Activated CD4-positive, alpha-beta T cell treated with anti-CD3 and anti-CD28 coated beads for 36 hours (primary cell): ENCODE measurements around the gene ZBTB40. TPM values are rescaled to one million over a fixed set of nuclear protein-coding genes. Genes with fewer than 3 reads are reported as not detected.

ENCODE experiments used
- ATAC-seq: fragments of 200-7000 bp; cut with Tn5 transposase; one replicate; pipeline ENCODE4 v1.10.0; 2021; ENCODE audit warnings: mild to moderate bottlenecking, moderate library complexity
- CTCF ChIA-PET: fragments of 350-600 bp; sonication (Branson Sonifier 250); formaldehyde crosslinking; loops from one replicate; lab custom pipeline; 2021; ENCODE audit warnings: antibody characterized with exemption; lab: Charles Lee
- POLR2A ChIA-PET: fragments of 350-600 bp; sonication (Branson Sonifier 250); formaldehyde crosslinking; loops from one replicate; lab custom pipeline; 2021; ENCODE audit warnings: antibody characterized with exemption, inconsistent platforms; lab: Charles Lee
- DNase-seq: peaks from one replicate; pipeline ENCODE4 v3.0.0-alpha.2; 2020
- H3K27ac Mint-ChIP-seq: one replicate; pipeline ENCODE4 v1.8.0; 2021; ENCODE audit warnings: mixed read lengths
- H3K27me3 Mint-ChIP-seq: one replicate; pipeline ENCODE4 v1.8.0; 2021; ENCODE audit warnings: mixed read lengths
- H3K36me3 Mint-ChIP-seq: one replicate; pipeline ENCODE4 v1.8.0; 2021; ENCODE audit warnings: low read depth, mixed read lengths
- H3K4me1 Mint-ChIP-seq: one replicate; pipeline ENCODE4 v1.8.0; 2021; ENCODE audit warnings: mixed read lengths
- H3K4me3 Mint-ChIP-seq: one replicate; pipeline ENCODE4 v1.8.0; 2021; ENCODE audit warnings: mild to moderate bottlenecking, moderate library complexity, mixed read lengths
- H3K9me3 Mint-ChIP-seq: one replicate; pipeline ENCODE4 v1.8.0; 2021; ENCODE audit warnings: low read depth, mixed read lengths
- intact Hi-C, 2 experiments: fragments of 100-400 bp; cut with DNase I in 1 of 2; cut with micrococcal nuclease in 1 of 2; formaldehyde crosslinking; loops; one replicate each; pipeline versions ENCODE4 v1.14.2 to v1.15.1; 2022 to 2024; cut with DNase I, micrococcal nuclease
- total RNA-seq, 2 experiments: library from RNA; stranded (reverse); gene quantifications; one replicate each; pipeline ENCODE4 v1.2.3, GENCODE V29; 2021

ZBTB40 gene
- total RNA-seq, 2 experiments from 2014 or later: 12.7 to 13.5 TPM

- CTCF ChIA-PET: no interaction called here
- ATAC-seq (no peak), DNase-seq (no peak)
- Mint-ChIP-seq H3K36me3 (no peaks in the 10 kb centered on the region), H3K27ac (no peak overlapping the region), H3K9me3 (no peaks in the 10 kb centered on the region), H3K27me3 (peaks cover 18% of the 10 kb centered on the region), H3K4me1 (no peaks in the 10 kb centered on the region), H3K4me3 (no peak overlapping the region)
- intact Hi-C loops: no loop called here
- POLR2A ChIA-PET: no interaction called here
These were observed 95.7 kb downstream of the ZBTB40 start for GRCh38 chr1:22547186-22547817.

DNA sequence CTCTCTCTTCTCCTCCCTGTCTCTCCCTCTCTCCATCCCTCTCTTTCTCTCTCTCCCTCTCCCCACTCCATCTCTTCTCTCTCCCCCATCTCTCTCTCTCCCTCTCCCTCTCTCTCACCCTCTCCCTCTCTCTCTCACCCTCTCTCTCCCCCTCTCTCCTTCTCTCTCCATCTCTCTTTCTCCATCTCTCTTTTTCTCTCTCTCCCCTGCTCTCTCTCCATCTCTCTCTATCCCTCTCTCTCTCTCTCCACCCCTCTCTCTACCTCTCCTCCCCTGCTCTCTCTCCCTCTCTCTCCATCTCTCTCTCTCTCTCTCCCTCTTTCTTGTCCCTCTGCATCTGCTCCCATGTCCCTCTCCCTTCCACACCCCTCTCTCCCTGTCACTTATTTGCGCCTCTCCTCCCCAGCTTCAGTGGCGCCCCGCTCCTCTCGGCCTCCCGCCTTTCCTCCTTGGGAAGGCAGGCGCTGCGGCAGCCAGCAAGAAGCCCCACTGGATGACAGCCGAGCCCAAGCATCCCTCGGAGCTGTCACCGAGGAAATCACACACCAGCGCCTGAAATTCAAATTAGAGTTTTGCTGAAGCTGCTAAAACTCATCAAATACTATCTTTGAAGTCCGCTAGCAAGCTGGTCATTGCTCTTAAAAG, 96.3 kb downstream of the ZBTB40 start:
- H3K4me3 Mint-ChIP-seq: no peak overlapping the region
- no peaks in the 10 kb centered on the region for H3K4me1 Mint-ChIP-seq
- H3K27me3 Mint-ChIP-seq: peaks cover 23% of the 10 kb centered on the region
- no peaks in the 10 kb centered on the region for H3K36me3 Mint-ChIP-seq
- H3K9me3 Mint-ChIP-seq: no peaks in the 10 kb centered on the region
- ChIA-PET POLR2A (no interaction called here), CTCF (no interaction called here)
- H3K27ac Mint-ChIP-seq: no peak overlapping the region
- DNase-seq: no peak
- no peak for ATAC-seq
- intact Hi-C loops: no loop called here

GRCh38 chr1:22550021-22550420, 98.4 kb downstream of the ZBTB40 start:
- Mint-ChIP-seq H3K4me1 (no peaks in the 10 kb centered on the region), H3K27me3 (peaks cover 29% of the 10 kb centered on the region), H3K4me3 (no peak overlapping the region), H3K36me3 (no peaks in the 10 kb centered on the region), H3K9me3 (no peaks in the 10 kb centered on the region), H3K27ac (no peak overlapping the region)
- ATAC-seq (no peak), DNase-seq (no peak)
- ChIA-PET CTCF (interaction anchor here (0.7 kb wide), 1 partner anchor 125 kb away, joined by 4 read pairs; no protein-coding TSS in a partner anchor), POLR2A (interaction anchor here (0.6 kb wide), 1 partner anchor 431 kb away, joined by 4 read pairs; no protein-coding TSS in a partner anchor)
- intact Hi-C loops: no loop called here

GRCh38 chr1:22551591-22551990, 99.9 kb downstream of the ZBTB40 start:
- no peak for DNase-seq
- Mint-ChIP-seq H3K4me1 (no peaks in the 10 kb centered on the region), H3K4me3 (no peak overlapping the region), H3K27me3 (peaks cover 37% of the 10 kb centered on the region), H3K9me3 (no peaks in the 10 kb centered on the region), H3K27ac (no peak overlapping the region), H3K36me3 (no peaks in the 10 kb centered on the region)
- ChIA-PET POLR2A (no interaction called here), CTCF (no interaction called here)
- no peak for ATAC-seq
- intact Hi-C loops: no loop called here

- H3K4me1 Mint-ChIP-seq: no peaks in the 10 kb centered on the region
- DNase-seq (no peak), ATAC-seq (no peak)
- CTCF ChIA-PET: no interaction called here
- H3K4me3 Mint-ChIP-seq: no peak overlapping the region
- no peak overlapping the region for H3K27ac Mint-ChIP-seq
- H3K27me3 Mint-ChIP-seq: peaks cover 38% of the 10 kb centered on the region
- no peaks in the 10 kb centered on the region for H3K36me3 Mint-ChIP-seq
- POLR2A ChIA-PET: no interaction called here
- no peaks in the 10 kb centered on the region for H3K9me3 Mint-ChIP-seq
- intact Hi-C loops: no loop called here
These were observed 100.4 kb downstream of the ZBTB40 start for GRCh38 chr1:22552021-22552420.

DNA sequence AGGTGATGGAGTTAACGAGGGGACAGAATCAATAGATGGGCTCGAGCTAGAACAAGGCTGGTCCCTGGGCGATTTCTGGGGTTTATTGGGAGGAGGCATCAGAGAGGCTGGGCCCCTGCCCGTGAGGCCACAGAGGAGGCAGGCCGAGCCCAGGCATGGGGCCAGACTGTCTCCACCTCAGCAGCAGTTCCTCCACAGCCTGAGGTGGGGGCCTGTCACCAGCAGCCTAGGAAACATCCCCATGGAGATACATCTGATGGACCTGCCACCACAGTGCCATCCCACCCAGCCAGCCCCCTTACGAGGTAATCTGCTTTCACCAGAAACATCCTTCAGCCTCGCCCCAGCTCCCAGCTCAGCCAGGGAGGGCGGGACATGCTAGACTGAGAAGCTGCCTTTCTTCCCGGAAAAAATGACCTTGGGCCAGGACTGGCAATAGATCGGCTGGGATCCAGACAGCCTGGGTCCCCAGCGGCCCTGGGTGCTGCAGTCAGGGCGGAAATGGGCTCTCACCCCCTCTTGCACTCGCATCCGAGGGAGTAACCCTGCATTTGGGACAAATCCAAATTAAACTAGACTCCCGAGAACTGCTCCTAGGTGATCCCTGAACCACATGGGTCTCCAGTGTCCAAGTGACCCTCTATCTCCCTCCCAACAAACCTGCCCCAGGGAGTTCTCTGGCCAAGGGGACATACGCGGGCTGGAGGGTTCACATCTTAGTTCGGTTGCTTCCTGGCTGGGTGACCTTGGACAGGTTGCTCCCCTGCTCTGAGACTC, 101.6 kb downstream of the ZBTB40 start:
- intact Hi-C loops: no loop called here
- peaks cover 35% of the 10 kb centered on the region for H3K27me3 Mint-ChIP-seq
- H3K27ac Mint-ChIP-seq: no peak overlapping the region
- no peaks in the 10 kb centered on the region for H3K4me1 Mint-ChIP-seq
- POLR2A ChIA-PET: no interaction called here
- H3K36me3 Mint-ChIP-seq: no peaks in the 10 kb centered on the region
- ATAC-seq (no peak), DNase-seq (no peak)
- CTCF ChIA-PET: no interaction called here
- no peak overlapping the region for H3K4me3 Mint-ChIP-seq
- no peaks in the 10 kb centered on the region for H3K9me3 Mint-ChIP-seq

- Mint-ChIP-seq H3K27ac (no peak overlapping the region), H3K9me3 (no peaks in the 10 kb centered on the region), H3K4me3 (no peak overlapping the region), H3K36me3 (no peaks in the 10 kb centered on the region), H3K4me1 (no peaks in the 10 kb centered on the region), H3K27me3 (peaks cover 35% of the 10 kb centered on the region)
- POLR2A ChIA-PET: no interaction called here
- ATAC-seq: no peak
- no peak for DNase-seq
- CTCF ChIA-PET: no interaction called here
- intact Hi-C loops: no loop called here
These were observed 102.4 kb downstream of the ZBTB40 start for GRCh38 chr1:22553991-22554522.

DNA sequence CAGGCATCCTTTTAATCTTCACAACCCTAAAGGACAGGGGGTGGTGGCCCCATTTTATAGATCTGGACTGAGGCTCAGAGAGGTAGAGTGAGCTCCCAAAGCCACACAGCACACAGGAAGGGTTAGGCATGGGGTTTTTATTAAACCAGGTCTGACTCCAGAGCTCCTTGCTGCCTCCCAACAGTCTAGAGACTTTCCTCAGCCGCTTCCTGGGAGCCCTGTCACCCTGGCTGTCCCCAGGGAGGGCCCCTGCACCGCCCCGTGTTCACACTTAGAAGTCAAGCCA, 103.7 kb downstream of the ZBTB40 start:
- ChIA-PET CTCF (no interaction called here), POLR2A (no interaction called here)
- DNase-seq: no peak
- H3K4me1 Mint-ChIP-seq: no peaks in the 10 kb centered on the region
- peaks cover 40% of the 10 kb centered on the region for H3K27me3 Mint-ChIP-seq
- H3K4me3 Mint-ChIP-seq: no peak overlapping the region
- H3K36me3 Mint-ChIP-seq: no peaks in the 10 kb centered on the region
- no peak overlapping the region for H3K27ac Mint-ChIP-seq
- intact Hi-C loops: no loop called here
- H3K9me3 Mint-ChIP-seq: no peaks in the 10 kb centered on the region
- ATAC-seq: no peak

DNA sequence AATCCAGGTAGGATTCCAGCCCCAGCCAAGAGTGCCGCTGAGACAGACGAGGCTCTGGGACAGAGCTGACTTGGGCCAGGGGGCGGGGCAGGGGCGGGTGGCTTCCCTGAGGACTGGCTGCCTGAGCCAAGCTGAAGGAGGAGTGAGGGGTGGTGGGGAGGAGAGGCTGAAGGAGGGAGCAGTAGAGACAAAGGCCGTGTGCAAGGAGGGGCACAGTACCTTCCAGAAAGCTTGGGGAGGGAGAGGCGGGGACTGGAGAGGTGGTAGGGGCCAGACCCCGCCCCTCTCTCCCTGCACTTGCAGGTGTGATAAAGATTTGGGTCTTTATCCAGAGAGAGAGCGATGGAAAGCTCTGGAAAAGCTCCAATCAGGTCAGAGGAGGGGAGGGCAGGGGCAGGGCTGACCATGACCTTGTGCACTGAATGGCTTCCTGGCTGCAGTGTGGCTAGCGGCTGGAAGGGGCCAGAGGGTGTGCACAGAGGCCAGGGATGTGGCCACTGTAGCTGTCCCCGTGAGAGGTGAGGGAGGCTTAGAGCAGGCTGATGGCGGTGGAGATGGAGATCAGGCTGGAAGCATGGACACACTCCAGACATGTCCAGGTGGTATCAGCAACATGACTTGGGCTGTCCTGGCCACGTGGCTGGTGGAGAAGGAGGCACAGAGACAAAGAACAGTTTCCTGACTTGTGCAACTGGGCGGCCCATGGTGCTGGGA, 104.9 kb downstream of the ZBTB40 start:
- no peaks in the 10 kb centered on the region for H3K9me3 Mint-ChIP-seq
- H3K36me3 Mint-ChIP-seq: no peaks in the 10 kb centered on the region
- no peak overlapping the region for H3K4me3 Mint-ChIP-seq
- ATAC-seq (no peak), DNase-seq (no peak)
- H3K27me3 Mint-ChIP-seq: peaks cover 49% of the 10 kb centered on the region
- POLR2A ChIA-PET: no interaction called here
- no peak overlapping the region for H3K27ac Mint-ChIP-seq
- intact Hi-C loops: no loop called here
- H3K4me1 Mint-ChIP-seq: no peaks in the 10 kb centered on the region
- CTCF ChIA-PET: no interaction called here

DNA sequence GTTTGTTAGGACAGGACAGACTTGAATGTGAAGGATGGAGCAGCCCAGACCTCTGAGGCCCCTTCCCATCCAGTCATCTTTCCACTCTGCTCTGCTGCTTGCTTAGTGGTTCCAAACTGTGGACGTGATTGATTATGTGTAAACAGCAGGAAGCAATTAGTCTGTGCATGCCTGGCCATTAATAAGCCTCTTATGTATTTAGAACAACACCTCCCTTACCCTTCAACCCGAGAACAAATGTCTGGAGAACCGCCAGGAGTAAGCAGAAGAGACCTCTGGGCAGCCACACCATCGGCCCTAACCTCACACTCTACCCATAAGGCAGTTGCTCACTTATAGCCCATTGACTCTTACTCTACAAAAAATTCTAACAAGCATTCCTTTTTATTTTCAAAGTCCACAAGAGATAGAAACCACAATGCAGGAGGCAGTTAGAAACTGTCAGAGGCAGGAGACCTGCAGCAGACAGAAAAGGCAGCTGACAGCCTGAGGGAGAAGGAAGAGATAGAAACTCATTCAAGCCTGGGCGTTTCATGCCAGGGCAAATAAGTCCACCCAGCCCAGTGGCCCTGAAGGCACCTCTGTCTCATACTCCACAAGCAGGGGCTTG, 105.8 kb downstream of the ZBTB40 start:
- Mint-ChIP-seq H3K27me3 (peaks cover 56% of the 10 kb centered on the region), H3K36me3 (no peaks in the 10 kb centered on the region), H3K4me1 (no peaks in the 10 kb centered on the region), H3K9me3 (no peaks in the 10 kb centered on the region), H3K27ac (no peak overlapping the region), H3K4me3 (no peak overlapping the region)
- no peak for DNase-seq
- ChIA-PET CTCF (no interaction called here), POLR2A (no interaction called here)
- no peak for ATAC-seq
- intact Hi-C loops: no loop called here
